ENCODE measurements around the gene LBR. TPM values are rescaled to one million over a fixed set of nuclear protein-coding genes. Genes with fewer than 3 reads are reported as not detected.

Gene LBR
- total RNA-seq, 1 experiment from 2014 or later: 60.9 TPM

GRCh38 chr1:225435487-225435886, 7.6 kb upstream of the LBR start:
- Histone ChIP-seq H3K23ac (ENCODE audit: insufficient read length, low read depth, low read length) (no peak overlapping the region), H3T11ph (ENCODE audit: low read length) (no peak overlapping the region), H3K14ac (ENCODE audit: insufficient read depth, low read length) (no peak overlapping the region), H3K4me2 (ENCODE audit: insufficient read depth, insufficient read length, low read length) (no peak overlapping the region), H3K23me2 (ENCODE audit: insufficient read length, low read depth, low read length, poor library complexity, severe bottlenecking) (no peaks in the 10 kb centered on the region), H3K4me1 (ENCODE audit: insufficient read depth, low read length) (no peaks in the 10 kb centered on the region), H3K56ac (ENCODE audit: insufficient read length, low read depth, low read length) (no peak overlapping the region), H3K9ac (ENCODE audit: extremely low read depth, insufficient read length, low read length) (no peak overlapping the region), H3K18ac (ENCODE audit: insufficient read length, low read depth, low read length) (no peak overlapping the region), H3K27ac (ENCODE audit: insufficient read length, low read depth, low read length) (no peak overlapping the region), H3K9me3 (ENCODE audit: control insufficient read depth, low read depth, low read length) (no peaks in the 10 kb centered on the region), H4K20me1 (ENCODE audit: control insufficient read depth, insufficient read depth, insufficient read length) (no peaks in the 10 kb centered on the region), H2BK15ac (ENCODE audit: low read depth, low read length) (no peak overlapping the region), H2BK20ac (ENCODE audit: low read depth, low read length, poor library complexity, severe bottlenecking) (no peak overlapping the region), H4K8ac (replicated peaks; ENCODE audit: insufficient read length, low read depth, low read length) (no peak overlapping the region), H4K91ac (ENCODE audit: insufficient read length, low read depth, low read length) (no peak overlapping the region), H3K27me3 (ENCODE audit: insufficient read depth, low read length) (no peaks in the 10 kb centered on the region), H3K4ac (ENCODE audit: low read depth, low read length) (no peak overlapping the region), H3K79me1 (ENCODE audit: insufficient read depth, low read depth, low read length, poor library complexity, severe bottlenecking) (no peaks in the 10 kb centered on the region), H2AK5ac (ENCODE audit: insufficient read length, low read length) (no peak overlapping the region), H2BK5ac (ENCODE audit: insufficient read length, low read length) (no peak overlapping the region), H4K5ac (ENCODE audit: insufficient read length, low read depth, low read length) (no peak overlapping the region), H2AFZ (ENCODE audit: low read length) (no peak overlapping the region), H2BK120ac (ENCODE audit: low read depth, low read length, poor library complexity, severe bottlenecking) (no peak overlapping the region), H2BK12ac (ENCODE audit: insufficient read length, low read depth, low read length) (no peak overlapping the region), H3K79me2 (ENCODE audit: insufficient read depth, low read length) (no peaks in the 10 kb centered on the region)
- H3K27me3 Mint-ChIP-seq (ENCODE audit: low read depth): peaks cover 11% of the 10 kb centered on the region
- H3K4me3 Mint-ChIP-seq: no peak overlapping the region
- H3K36me3 Mint-ChIP-seq (ENCODE audit: insufficient read depth in 1 of 3, low read depth in 3 of 3): peaks cover 2 to 5% (median 4%) of the 10 kb centered on the region in 3 experiments; a peak in 4 of 7 replicates
- no peak for DNase-seq
- TF ChIP-seq CTCF (conservative IDR thresholded peaks at IDR 0.05): no peak
- no CpG with 5 or more reads among the region's 1 CpG for WGBS (ENCODE audit: extremely low coverage, insufficient read length, low lambda C conversion rate)
- H3K27ac Mint-ChIP-seq: no peak overlapping the region
- peaks cover 2 to 5% of the 10 kb centered on the region in 2 experiments for H3K4me1 Mint-ChIP-seq
- peaks cover 12 to 13% of the 10 kb centered on the region in 2 experiments for H3K9me3 Mint-ChIP-seq
